ENCODE results near the gene UBE2B. TPM values are rescaled to one million over a fixed set of nuclear protein-coding genes. Genes with fewer than 3 reads are reported as not detected.
"Not testable (repeated sequence)": the region's sequence is repeated elsewhere in the genome, so short reads cannot be mapped to it uniquely, and the experiment has no call there.

UBE2B gene
- 27.2 TPM for total RNA-seq
- 100 to 1,000 TPM; 136 to 175 (median 155) TPM for polyA plus RNA-seq (ENCODE audit: insufficient read depth in 1 of 8, insufficient read length in 8 of 8, low replicate concordance in 1 of 8)
- long read RNA-seq, donor 1, transcript UBE2B-201 (6 exons, 2,515 nt), result major isoform, 71 of 79 reads
- long read RNA-seq, donor 1, partial matches to known transcripts, result 5 of 79 reads
- long read RNA-seq, donor 1, other reads (novel, unspliced or antisense), result 0 of 79 reads
- long read RNA-seq, donor 2, transcript UBE2B-201 (6 exons, 2,515 nt), result major isoform, 13 of 13 reads
- long read RNA-seq, donor 2, partial matches to known transcripts, result 0 of 13 reads
- long read RNA-seq, donor 2, other reads (novel, unspliced or antisense), result 0 of 13 reads
- long read RNA-seq, donor 3, transcript UBE2B-201 (6 exons, 2,515 nt), result major isoform, 134 of 155 reads
- long read RNA-seq, donor 3, partial matches to known transcripts, result 6 of 155 reads
- long read RNA-seq, donor 3, other reads (novel, unspliced or antisense), result 13 of 155 reads
- long read RNA-seq, donor 4, transcript UBE2B-201 (6 exons, 2,515 nt), result major isoform, 33 of 34 reads
- long read RNA-seq, donor 4, partial matches to known transcripts, result 0 of 34 reads
- long read RNA-seq, donor 4, other reads (novel, unspliced or antisense), result 0 of 34 reads
- long read RNA-seq, donor 5, transcript UBE2B-201 (6 exons, 2,515 nt), result major isoform, 253 of 398 reads
- long read RNA-seq, donor 5, transcript UBE2B-204 (2 exons, 235 nt), result minor isoform, 7 of 398 reads
- long read RNA-seq, donor 5, partial matches to known transcripts, result 10 of 398 reads
- long read RNA-seq, donor 5, other reads (novel, unspliced or antisense), result 123 of 398 reads
- long read RNA-seq, donor 6, transcript UBE2B-201 (6 exons, 2,515 nt), result major isoform, 172 of 214 reads
- long read RNA-seq, donor 6, partial matches to known transcripts, result 14 of 214 reads
- long read RNA-seq, donor 6, other reads (novel, unspliced or antisense), result 24 of 214 reads
- long read RNA-seq, donor 7, transcript UBE2B-201 (6 exons, 2,515 nt), result major isoform, 133 of 203 reads
- long read RNA-seq, donor 7, partial matches to known transcripts, result 0 of 203 reads
- long read RNA-seq, donor 7, other reads (novel, unspliced or antisense), result 62 of 203 reads
- long read RNA-seq, donor 8, transcript UBE2B-201 (6 exons, 2,515 nt), result major isoform, 73 of 89 reads
- long read RNA-seq, donor 8, partial matches to known transcripts, result 11 of 89 reads
- long read RNA-seq, donor 8, other reads (novel, unspliced or antisense), result 0 of 89 reads
- long read RNA-seq, donor 9, transcript UBE2B-201 (6 exons, 2,515 nt), result major isoform, 86 of 169 reads
- long read RNA-seq, donor 9, partial matches to known transcripts, result 67 of 169 reads
- long read RNA-seq, donor 9, other reads (novel, unspliced or antisense), result 10 of 169 reads
- long read RNA-seq, donor 10, transcript UBE2B-201 (6 exons, 2,515 nt), result major isoform, 99 of 101 reads
- long read RNA-seq, donor 10, partial matches to known transcripts, result 0 of 101 reads
- long read RNA-seq, donor 10, other reads (novel, unspliced or antisense), result 0 of 101 reads
- long read RNA-seq, donor 11, transcript UBE2B-201 (6 exons, 2,515 nt), result major isoform, 105 of 132 reads
- long read RNA-seq, donor 11, partial matches to known transcripts, result 26 of 132 reads
- long read RNA-seq, donor 11, other reads (novel, unspliced or antisense), result 0 of 132 reads

DNA sequence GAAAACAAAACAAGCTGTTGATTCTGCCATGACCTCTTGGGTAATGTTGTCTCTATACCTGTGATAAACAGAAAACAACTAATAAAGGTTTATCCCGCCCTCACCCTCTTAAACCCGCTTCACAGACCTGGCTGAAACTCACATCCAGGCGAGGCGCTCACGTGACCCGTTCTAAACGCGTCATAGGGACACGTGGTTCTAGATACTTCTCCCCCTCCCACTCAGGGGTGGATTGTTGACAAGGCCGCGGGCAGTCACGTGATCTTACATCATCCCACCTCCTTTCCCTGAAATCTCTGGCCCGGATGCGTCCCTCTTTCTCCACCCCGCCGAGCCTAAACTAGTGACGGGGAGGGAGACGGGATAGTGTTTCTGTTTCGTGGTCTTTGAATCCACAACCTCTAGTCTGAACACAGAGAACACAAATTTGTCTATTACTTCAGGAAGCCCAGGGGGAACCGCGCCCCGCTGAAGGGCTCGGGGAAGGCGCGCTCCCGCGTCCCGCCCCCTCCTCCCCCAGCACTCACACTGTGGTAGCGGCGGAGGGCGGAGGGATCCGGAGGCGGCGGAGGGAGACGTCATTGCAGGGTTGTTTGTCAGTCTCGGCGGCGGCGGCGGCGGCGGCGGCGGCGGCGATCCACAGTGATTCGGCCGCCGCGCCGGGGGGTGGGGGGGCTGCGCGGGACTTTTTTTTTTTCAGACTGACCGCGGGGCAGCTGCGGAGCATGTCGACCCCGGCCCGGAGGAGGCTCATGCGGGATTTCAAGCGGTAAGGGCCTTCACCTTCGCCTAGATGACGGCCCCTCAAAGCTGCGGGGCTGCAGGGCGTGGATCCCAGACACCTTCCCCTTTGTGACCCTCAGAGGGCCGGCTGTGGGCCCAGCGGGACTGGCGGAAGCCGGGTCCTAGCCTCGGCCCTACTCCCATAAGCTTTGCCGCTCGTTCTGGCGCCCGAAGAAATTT lies at the start of gene UBE2B:
Gene UBE2B (plus strand): TSS at position 699 of the 963 bp plus-strand sequence. CDS start 27 bp downstream, at position 726.
- Histone ChIP-seq H3K4me3 (ENCODE audit: low read length) (peak within 1 kb of the TSS; percentile 80), H3K9me3 (replicated peaks; ENCODE audit: control insufficient read depth, low read depth, low read length) (no peaks in the 10 kb centered on the region), H3K27me3 (ENCODE audit: control insufficient read depth, insufficient read depth, low read length) (no peaks in the 10 kb centered on the region), H3K36me3 (ENCODE audit: control insufficient read depth, insufficient read depth, low read length) (peaks cover 4% of the 10 kb centered on the region), H3K27ac (ENCODE audit: low read length) (peak within 1 kb of the TSS; percentile 96), H3K4me1 (ENCODE audit: control insufficient read depth, insufficient read depth, low read length) (peaks cover 8% of the 10 kb centered on the region)
- WGBS (ENCODE audit: insufficient coverage), result under 1% methylated on average over 52 of the region's 74 CpGs
- peak; percentile 100 for DNase-seq

DNA sequence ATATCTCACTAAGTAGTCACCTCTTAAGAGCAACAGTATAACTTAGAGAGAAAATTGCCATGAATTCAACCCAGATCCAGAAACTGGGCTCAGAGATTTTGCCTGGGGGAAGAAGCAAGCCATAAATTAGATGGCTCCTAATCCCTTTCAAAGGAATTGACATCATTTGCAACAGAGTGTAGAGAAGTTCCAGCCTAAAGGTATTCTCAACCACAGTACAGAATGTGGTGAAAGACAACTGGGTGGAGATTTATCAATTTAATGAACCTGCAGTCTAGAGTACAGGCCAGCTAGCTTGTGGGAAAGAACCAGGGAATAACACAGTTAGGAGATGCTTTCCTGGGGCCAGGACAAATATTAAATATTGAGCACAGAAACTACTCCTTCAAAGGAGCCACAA lies 44.0 kb upstream of the UBE2B start:
- H3K4me3 ChIP-seq (ENCODE audit: low read length), result no peak overlapping the region
- no peak for DNase-seq
- H3K36me3 ChIP-seq (ENCODE audit: control insufficient read depth, insufficient read depth, low read length), result no peaks in the 10 kb centered on the region
- H3K4me1 ChIP-seq (ENCODE audit: control insufficient read depth, insufficient read depth, low read length), result no peaks in the 10 kb centered on the region
- peaks cover 26% of the 10 kb centered on the region for H3K9me3 ChIP-seq (replicated peaks; ENCODE audit: control insufficient read depth, low read depth, low read length)
- H3K27ac ChIP-seq (ENCODE audit: low read length), result no peak overlapping the region
- no peaks in the 10 kb centered on the region for H3K27me3 ChIP-seq (ENCODE audit: control insufficient read depth, insufficient read depth, low read length)

DNA sequence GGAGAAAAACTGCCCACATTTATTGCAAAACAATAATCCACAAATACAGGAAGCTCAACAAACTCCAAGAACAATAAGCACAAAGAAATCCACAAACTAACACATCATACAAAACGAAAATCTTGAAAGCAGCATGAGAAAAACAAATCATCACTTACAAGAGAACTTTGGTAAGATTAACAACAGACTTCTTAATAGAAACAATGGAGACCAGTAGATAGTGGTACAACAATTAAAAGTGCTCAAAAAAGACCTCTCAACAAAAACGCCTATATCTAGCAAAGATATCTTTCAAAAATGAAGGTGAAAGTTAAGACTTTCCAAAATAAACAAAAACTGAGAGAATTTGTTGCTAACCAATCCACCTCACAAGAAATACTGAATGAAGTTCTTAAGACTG lies 42.8 kb upstream of the UBE2B start:
- H3K4me3 ChIP-seq (ENCODE audit: low read length), result no peak overlapping the region
- no peaks in the 10 kb centered on the region for H3K36me3 ChIP-seq (ENCODE audit: control insufficient read depth, insufficient read depth, low read length)
- H3K9me3 ChIP-seq (replicated peaks; ENCODE audit: control insufficient read depth, low read depth, low read length), result peaks cover 26% of the 10 kb centered on the region
- no peak for DNase-seq
- WGBS (ENCODE audit: insufficient coverage), result no CpG with 5 or more reads among the region's 2 CpGs
- H3K27ac ChIP-seq (ENCODE audit: low read length), result no peak overlapping the region
- no peaks in the 10 kb centered on the region for H3K4me1 ChIP-seq (ENCODE audit: control insufficient read depth, insufficient read depth, low read length)
- no peaks in the 10 kb centered on the region for H3K27me3 ChIP-seq (ENCODE audit: control insufficient read depth, insufficient read depth, low read length)

DNA sequence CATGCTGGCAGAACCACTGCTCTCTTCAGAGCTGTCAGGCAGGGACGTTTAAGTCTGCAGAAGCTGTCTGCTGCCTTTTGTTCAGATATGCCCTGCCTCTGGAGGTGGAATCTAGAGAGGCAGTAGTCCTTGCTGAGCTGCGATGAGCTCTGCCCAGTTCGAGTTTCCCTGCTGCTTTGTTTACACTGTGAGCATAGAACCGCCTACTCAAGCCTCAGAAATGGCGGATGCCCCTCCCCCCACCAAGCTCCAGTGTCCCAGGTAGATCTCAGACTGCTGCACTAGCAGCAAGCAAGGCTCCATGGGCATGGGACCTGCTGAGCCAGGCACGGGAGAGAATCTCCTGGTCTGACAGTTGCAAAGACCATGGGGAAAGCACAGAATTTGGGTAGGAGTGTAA lies 34.5 kb upstream of the UBE2B start:
- H3K4me1 ChIP-seq (ENCODE audit: control insufficient read depth, insufficient read depth, low read length); H3K27ac ChIP-seq (ENCODE audit: low read length); H3K27me3 ChIP-seq (ENCODE audit: control insufficient read depth, insufficient read depth, low read length); H3K9me3 ChIP-seq (replicated peaks; ENCODE audit: control insufficient read depth, low read depth, low read length); H3K36me3 ChIP-seq (ENCODE audit: control insufficient read depth, insufficient read depth, low read length); H3K4me3 ChIP-seq (ENCODE audit: low read length); DNase-seq: not testable (repeated sequence)
- 85% methylated on average over 6 of the region's 6 CpGs for WGBS (ENCODE audit: insufficient coverage)

DNA sequence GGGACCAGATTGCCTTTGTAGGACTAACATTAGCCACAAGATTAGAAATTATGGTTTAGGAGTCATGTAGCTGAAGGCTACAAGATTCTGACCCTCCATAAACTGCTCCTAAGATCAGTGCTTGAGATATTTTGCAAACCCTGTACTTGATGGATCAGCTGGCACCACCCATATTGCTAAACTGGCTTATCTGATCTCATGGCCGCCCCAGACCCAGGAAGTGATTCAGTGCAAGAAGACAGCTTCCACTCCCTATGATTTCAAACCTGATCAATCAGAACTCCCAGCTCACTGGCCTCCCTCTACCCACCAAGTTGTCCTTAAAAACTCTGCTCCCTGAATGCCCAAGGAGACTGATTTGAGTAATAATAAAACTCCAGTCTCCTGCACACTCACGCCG lies 27.9 kb upstream of the UBE2B start:
- WGBS (ENCODE audit: insufficient coverage), result 83% methylated on average over 1 of the region's 3 CpGs
- not testable (repeated sequence) for H3K27ac ChIP-seq (ENCODE audit: low read length); DNase-seq; H3K27me3 ChIP-seq (ENCODE audit: control insufficient read depth, insufficient read depth, low read length); H3K4me3 ChIP-seq (ENCODE audit: low read length); H3K36me3 ChIP-seq (ENCODE audit: control insufficient read depth, insufficient read depth, low read length); H3K9me3 ChIP-seq (replicated peaks; ENCODE audit: control insufficient read depth, low read depth, low read length); H3K4me1 ChIP-seq (ENCODE audit: control insufficient read depth, insufficient read depth, low read length)

DNA sequence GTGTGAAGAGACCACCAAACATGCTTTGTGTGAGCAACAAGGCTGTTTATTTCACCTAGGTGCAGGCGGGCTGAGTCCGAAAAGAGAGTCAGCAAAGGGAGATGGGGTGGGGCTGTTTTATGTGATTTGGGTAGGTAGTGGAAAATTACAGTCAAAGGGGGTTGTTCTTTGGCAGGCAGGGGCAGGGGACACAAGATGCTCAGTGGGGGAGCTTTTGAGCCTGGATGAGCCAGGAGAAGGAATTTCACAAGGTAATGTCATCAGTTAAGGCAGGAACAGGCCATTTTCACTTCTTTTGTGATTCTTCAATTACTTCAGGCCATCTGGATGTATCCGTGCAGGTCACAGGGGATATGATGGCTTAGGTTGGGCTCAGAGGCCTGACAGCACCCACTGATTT lies 25.9 kb upstream of the UBE2B start:
- DNase-seq; H3K9me3 ChIP-seq (replicated peaks; ENCODE audit: control insufficient read depth, low read depth, low read length); H3K36me3 ChIP-seq (ENCODE audit: control insufficient read depth, insufficient read depth, low read length); H3K4me3 ChIP-seq (ENCODE audit: low read length); H3K4me1 ChIP-seq (ENCODE audit: control insufficient read depth, insufficient read depth, low read length); H3K27me3 ChIP-seq (ENCODE audit: control insufficient read depth, insufficient read depth, low read length); H3K27ac ChIP-seq (ENCODE audit: low read length): not testable (repeated sequence)
- 86% methylated on average over 2 of the region's 3 CpGs for WGBS (ENCODE audit: insufficient coverage)

DNA sequence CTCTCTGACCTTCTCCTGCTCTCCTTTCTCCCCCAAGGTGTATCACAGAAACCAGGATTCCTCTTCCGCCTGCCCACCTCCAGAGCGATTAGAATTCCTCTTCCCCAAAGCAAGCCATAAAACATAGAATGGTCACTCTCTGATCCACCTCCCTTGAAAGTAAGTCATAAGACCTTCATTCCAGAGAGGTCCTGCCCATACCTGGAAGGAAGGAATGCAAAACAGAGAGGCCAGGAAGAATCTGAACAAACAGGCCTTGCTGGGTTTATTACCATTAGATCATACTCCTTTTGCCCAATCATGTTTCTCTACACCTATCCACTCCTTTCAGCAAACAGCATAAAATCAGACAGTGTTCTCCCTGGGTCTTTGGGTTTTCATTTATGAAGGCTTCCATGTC lies 25.4 kb upstream of the UBE2B start:
- Histone ChIP-seq H3K27me3 (ENCODE audit: control insufficient read depth, insufficient read depth, low read length) (no peaks in the 10 kb centered on the region), H3K36me3 (ENCODE audit: control insufficient read depth, insufficient read depth, low read length) (peaks cover 5% of the 10 kb centered on the region), H3K4me3 (ENCODE audit: low read length) (no peak overlapping the region), H3K4me1 (ENCODE audit: control insufficient read depth, insufficient read depth, low read length) (no peaks in the 10 kb centered on the region), H3K27ac (ENCODE audit: low read length) (no peak overlapping the region), H3K9me3 (replicated peaks; ENCODE audit: control insufficient read depth, low read depth, low read length) (no peaks in the 10 kb centered on the region)
- DNase-seq, result no peak
- 60% methylated on average over 2 of the region's 2 CpGs for WGBS (ENCODE audit: insufficient coverage)

DNA sequence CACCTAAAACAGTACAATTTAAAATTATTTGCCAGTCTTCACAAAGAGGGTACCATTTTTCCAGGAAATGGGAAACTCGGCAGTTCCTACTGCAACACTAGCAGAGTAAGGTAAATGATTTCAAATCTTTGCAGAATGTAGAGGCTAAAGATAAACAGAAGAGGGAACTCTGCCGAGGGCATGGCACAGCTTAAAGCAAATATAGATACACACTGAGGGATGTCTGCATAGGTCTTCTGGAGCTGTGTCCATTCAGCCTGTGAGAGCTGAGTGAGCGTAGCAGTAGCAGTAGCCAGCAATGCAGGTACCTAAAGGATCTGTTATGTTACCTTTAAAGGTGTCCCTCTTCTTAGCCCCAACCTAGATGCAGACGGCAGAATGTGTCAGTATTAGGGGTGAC lies 21.9 kb upstream of the UBE2B start:
- no peak overlapping the region for H3K4me3 ChIP-seq (ENCODE audit: low read length)
- H3K4me1 ChIP-seq (ENCODE audit: control insufficient read depth, insufficient read depth, low read length), result no peaks in the 10 kb centered on the region
- H3K9me3 ChIP-seq (replicated peaks; ENCODE audit: control insufficient read depth, low read depth, low read length), result no peaks in the 10 kb centered on the region
- DNase-seq, result no peak
- H3K27me3 ChIP-seq (ENCODE audit: control insufficient read depth, insufficient read depth, low read length), result no peaks in the 10 kb centered on the region
- H3K36me3 ChIP-seq (ENCODE audit: control insufficient read depth, insufficient read depth, low read length), result peaks cover 5% of the 10 kb centered on the region
- H3K27ac ChIP-seq (ENCODE audit: low read length), result no peak overlapping the region
- 100% methylated on average over 2 of the region's 4 CpGs for WGBS (ENCODE audit: insufficient coverage)

DNA sequence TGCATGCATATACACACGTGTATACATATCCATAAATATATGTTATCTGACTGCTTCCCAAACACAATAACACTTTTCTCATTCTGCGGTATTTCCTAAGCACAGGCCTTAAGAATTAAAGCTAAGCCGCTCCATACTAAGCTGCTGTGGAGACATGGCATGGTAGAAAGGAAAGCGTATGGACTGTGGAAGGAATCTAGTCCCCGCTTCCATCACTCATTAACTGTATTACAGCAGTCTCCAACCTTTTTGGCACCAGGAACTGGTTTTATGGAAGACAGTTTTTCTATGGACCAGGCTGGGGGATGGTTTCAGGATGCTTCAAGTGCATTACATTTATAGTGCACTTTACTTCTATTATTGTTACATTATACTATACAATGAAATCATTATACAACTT lies 15.7 kb upstream of the UBE2B start:
- no peak for DNase-seq
- H3K9me3 ChIP-seq (replicated peaks; ENCODE audit: control insufficient read depth, low read depth, low read length), result no peaks in the 10 kb centered on the region
- H3K4me3 ChIP-seq (ENCODE audit: low read length), result no peak overlapping the region
- no peaks in the 10 kb centered on the region for H3K36me3 ChIP-seq (ENCODE audit: control insufficient read depth, insufficient read depth, low read length)
- no CpG with 5 or more reads among the region's 5 CpGs for WGBS (ENCODE audit: insufficient coverage)
- H3K27me3 ChIP-seq (ENCODE audit: control insufficient read depth, insufficient read depth, low read length), result no peaks in the 10 kb centered on the region
- no peak overlapping the region for H3K27ac ChIP-seq (ENCODE audit: low read length)
- H3K4me1 ChIP-seq (ENCODE audit: control insufficient read depth, insufficient read depth, low read length), result no peaks in the 10 kb centered on the region

Data from muscle of leg (tissue), 16 donors.